ENCODE data around the gene CDH23. TPM values are rescaled to one million over a fixed set of nuclear protein-coding genes. Genes with fewer than 3 reads are reported as not detected.
"Not testable (repeated sequence)": the region's sequence is repeated elsewhere in the genome, so short reads cannot be mapped to it uniquely, and the experiment has no call there.

Gene CDH23
- total and polyA plus RNA-seq, 8 donors: 3.4 to 64.6 (median 9.9) TPM

DNA sequence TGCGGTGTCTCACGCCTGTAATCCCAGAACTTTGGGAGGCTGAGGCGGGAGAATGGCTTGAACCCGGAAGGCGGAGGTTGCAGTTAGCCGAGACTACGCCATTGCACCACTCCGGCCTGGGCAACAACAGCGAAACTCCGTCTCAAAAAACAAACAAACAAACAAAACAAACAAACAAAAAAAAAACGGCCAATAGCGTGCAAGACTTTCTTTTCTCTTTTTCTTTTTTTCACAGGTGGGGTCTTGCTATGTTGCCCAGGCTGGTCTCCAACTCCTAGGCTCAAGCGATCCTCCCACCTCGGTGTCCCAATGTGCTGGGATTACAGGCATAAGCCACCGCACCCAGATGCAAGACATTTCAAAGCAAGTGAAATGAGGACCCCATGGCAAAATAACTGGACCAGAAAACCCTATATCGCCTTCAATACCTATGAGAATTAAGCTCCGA is 452.8 kb downstream of the CDH23 start:
- Histone ChIP-seq H3K4me1 (peaks cover 17 to 40% (median 28%) of the 10 kb centered on the region in 3 donors), H3K36me3 (no peaks in the 10 kb centered on the region), H3K27ac (peak overlapping the region in 2 of 4 donors; percentile 98), H3K27me3 (no peaks in the 10 kb centered on the region), H3K9me3 (no peaks in the 10 kb centered on the region), H3K4me3 (peak overlapping the region in 2 of 4 donors; percentile 94 to 100)
- ATAC-seq: no peak
- DNase-seq: peak in 1 of 6 donors; percentile 18
- no peak for FAIRE-seq
- TF ChIP-seq, protein P1, sequence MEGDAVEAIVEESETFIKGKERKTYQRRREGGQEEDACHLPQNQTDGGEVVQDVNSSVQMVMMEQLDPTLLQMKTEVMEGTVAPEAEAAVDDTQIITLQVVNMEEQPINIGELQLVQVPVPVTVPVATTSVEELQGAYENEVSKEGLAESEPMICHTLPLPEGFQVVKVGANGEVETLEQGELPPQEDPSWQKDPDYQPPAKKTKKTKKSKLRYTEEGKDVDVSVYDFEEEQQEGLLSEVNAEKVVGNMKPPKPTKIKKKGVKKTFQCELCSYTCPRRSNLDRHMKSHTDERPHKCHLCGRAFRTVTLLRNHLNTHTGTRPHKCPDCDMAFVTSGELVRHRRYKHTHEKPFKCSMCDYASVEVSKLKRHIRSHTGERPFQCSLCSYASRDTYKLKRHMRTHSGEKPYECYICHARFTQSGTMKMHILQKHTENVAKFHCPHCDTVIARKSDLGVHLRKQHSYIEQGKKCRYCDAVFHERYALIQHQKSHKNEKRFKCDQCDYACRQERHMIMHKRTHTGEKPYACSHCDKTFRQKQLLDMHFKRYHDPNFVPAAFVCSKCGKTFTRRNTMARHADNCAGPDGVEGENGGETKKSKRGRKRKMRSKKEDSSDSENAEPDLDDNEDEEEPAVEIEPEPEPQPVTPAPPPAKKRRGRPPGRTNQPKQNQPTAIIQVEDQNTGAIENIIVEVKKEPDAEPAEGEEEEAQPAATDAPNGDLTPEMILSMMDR (IDR thresholded peaks at IDR 0.05): no peak
- intact Hi-C loops (cut with DNase I): no loop called here
- WGBS, 2 donors: 83 to 87% methylated on average over 17 of the region's 17 CpGs

DNA sequence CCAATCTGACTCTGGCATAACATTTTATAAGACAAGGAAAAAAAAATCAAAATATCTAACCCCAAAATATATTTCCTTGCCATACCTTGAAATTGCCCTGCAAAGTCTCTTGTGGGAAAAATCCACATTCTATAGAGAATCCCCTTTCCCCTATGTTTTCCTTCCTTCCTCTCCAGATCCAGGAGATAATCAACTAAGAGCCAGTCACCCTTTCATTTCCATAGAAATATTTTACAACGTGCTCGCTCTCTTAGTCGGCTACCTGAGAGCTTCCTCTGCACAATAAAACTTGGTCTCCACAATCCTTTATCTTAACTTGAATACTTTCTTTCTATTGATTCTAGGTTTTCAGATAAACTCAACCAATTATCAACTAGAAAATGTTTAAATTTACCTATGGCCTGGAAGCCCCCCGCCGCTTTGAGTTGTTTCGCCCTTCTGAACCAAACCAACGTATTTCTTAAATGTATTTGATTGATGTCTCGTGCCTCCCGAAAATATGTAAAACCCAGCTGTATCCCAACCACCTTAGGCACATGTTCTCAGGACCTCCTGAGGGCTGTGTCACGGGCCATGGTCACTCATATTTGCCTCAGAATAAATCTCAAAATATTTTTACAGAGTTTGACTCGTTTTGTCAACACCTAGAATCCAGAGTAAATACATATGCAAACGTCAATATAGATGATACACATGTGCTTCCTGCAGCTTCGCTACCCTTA is 453.5 kb downstream of the CDH23 start:
- WGBS, 2 donors: 1% methylated on average over 13 of the region's 13 CpGs
- DNase-seq (no peak), FAIRE-seq (no peak), ATAC-seq (no peak)
- peaks cover 15 to 40% (median 26%) of the 10 kb centered on the region in 3 donors for H3K4me1 ChIP-seq
- no peaks in the 10 kb centered on the region for H3K9me3 ChIP-seq
- no peaks in the 10 kb centered on the region for H3K36me3 ChIP-seq
- TF ChIP-seq, protein P1 (IDR thresholded peaks at IDR 0.05): no peak
- intact Hi-C loops (cut with DNase I): no loop called here
- peak overlapping the region; percentile 91 to 100 (median 94) for H3K4me3 ChIP-seq
- H3K27ac ChIP-seq: peak overlapping the region; percentile 91 to 98 (median 97)
- H3K27me3 ChIP-seq: no peaks in the 10 kb centered on the region

DNA sequence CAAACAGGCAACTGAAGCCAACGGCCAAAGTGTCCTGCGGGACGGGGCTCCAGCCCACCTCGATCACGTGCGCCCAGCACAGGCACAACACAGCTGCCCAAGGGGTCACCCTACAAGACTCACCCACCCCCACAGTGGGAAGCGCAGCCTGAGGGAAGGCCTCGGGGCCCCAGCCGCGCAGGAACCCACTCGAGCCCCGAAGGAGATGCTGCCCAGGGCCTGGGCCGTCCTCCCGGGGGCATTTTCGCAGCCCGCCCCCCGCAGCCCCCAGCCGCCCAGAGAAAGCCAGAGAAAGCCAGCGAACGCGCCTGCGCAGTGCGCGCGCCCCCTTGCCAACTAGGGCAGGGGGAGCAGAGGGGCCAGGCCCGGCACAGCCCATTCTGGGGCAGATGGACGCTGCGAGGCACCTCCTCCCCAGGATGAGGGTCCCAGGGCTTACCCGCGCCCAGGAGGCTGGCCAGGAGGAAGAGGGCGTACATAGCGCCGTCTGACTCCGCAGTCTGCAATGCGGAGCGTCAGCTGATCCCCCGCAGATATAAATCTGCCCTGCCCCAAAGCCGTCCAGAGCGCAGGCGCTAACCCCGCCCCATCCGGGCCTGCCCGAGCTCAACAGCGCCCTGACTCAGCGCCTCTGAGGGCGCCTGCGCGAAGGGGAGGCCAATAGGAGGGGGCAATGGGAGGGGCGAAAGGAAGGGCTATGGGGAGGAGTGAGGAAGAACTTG is 454.2 kb downstream of the CDH23 start, which contains the start of gene PSAP:
TSS of gene PSAP (minus strand) at position 509 of the 722 bp plus-strand sequence. CDS start at position 479, 30 bp downstream.
- DNase-seq (peak; percentile 99 to 100 (median 99)), FAIRE-seq (peak; percentile 95), ATAC-seq (peak; percentile 91 to 98 (median 98))
- peak within 1 kb of the TSS; percentile 91 to 100 (median 94) for H3K4me3 ChIP-seq
- no peaks in the 10 kb centered on the region for H3K9me3 ChIP-seq
- no peaks in the 10 kb centered on the region for H3K27me3 ChIP-seq
- TF ChIP-seq, protein P1 (IDR thresholded peaks at IDR 0.05): no peak
- WGBS, 2 donors: 0 to 1% methylated on average over 45 to 49 of the region's 49 CpGs
- peak within 1 kb of the TSS; percentile 91 to 98 (median 97) for H3K27ac ChIP-seq
- intact Hi-C loops (cut with DNase I): no loop called here
- H3K4me1 ChIP-seq: peaks cover 7 to 35% (median 19%) of the 10 kb centered on the region in 3 donors
- no peaks in the 10 kb centered on the region for H3K36me3 ChIP-seq

DNA sequence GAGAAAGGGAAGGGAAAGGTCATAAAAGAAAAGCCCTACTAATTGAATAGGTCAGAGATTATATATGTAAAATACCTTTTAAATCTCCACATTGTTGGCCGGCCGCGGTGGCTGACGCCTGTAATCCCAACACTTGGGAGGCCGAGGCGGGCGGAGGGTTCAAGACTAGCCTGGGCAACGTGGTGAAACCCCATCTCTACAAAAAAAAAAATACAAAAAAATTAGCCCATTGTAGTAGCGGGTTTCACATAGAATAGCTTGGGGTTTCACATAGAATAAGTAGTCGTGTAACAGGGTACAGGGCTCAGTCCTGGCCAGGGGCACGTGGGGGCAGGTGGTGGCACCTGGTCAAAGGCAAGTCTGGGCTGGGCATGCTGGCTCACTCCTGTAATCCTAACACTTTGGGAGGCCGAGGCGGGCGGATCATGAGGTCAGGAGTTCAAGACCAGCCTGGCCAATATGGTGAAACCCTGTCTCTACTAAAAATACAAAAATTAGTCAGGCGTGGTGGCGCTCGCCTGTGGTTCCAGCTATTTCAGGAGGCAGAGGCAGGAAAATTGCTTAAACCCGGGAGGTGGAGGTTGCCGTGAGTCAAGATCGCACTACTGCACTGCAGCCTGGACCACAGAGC is 454.9 kb downstream of the CDH23 start:
- Histone ChIP-seq H3K4me1 (peaks cover 3 to 29% (median 12%) of the 10 kb centered on the region in 3 donors), H3K4me3 (peak overlapping the region in 3 of 4 donors; percentile 94 to 100 (median 95)), H3K27ac (peak overlapping the region; percentile 91 to 98 (median 97))
- H3K36me3 ChIP-seq; H3K27me3 ChIP-seq; ATAC-seq; intact Hi-C loops (cut with DNase I); FAIRE-seq; H3K9me3 ChIP-seq: not testable (repeated sequence)
- DNase-seq: peak in 3 of 6 donors; percentile 39 to 64 (median 55)
- WGBS, 2 donors: 48 to 55% methylated on average over 20 of the region's 20 CpGs

DNA sequence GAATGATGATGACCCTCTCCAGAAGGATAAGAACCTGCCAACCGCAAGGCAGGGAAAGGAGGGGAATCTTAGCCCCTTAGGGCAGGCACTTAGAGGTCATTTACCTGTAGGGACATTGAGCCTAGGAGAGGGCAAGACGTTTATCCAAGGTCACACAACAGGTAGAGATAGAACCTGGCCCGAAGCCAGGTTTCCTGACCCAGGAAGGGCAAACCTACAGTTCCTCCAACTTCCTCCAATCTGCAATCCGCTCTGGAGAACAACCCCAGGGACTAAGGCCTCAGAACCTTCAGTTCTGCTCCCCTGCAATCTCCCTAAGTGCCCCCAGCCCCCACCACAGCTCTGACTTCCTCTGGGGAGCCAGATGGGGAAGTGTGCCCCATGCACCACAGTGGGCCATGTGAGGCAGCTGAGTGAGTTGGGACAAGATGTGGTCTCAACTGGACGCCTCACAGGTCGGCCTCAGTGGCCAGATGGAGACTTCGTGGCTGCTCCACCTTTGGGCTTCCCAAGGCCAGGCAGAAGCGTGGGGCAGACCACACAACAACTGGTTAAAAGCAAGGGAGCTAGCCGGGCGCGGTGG is 455.7 kb downstream of the CDH23 start:
- 82 to 89% methylated on average over 11 of the region's 11 CpGs for WGBS, 2 donors
- Histone ChIP-seq H3K4me3 (no peak overlapping the region), H3K27me3 (no peaks in the 10 kb centered on the region), H3K36me3 (no peaks in the 10 kb centered on the region), H3K9me3 (no peaks in the 10 kb centered on the region), H3K27ac (peak overlapping the region in 1 of 4 donors; percentile 98), H3K4me1 (peaks cover 3 to 23% (median 7%) of the 10 kb centered on the region in 3 donors)
- DNase-seq (peak in 4 of 6 donors; percentile 32 to 58 (median 52)), ATAC-seq (no peak), FAIRE-seq (no peak)
- TF ChIP-seq, protein P1 (IDR thresholded peaks at IDR 0.05): no peak
- intact Hi-C loops (cut with DNase I): no loop called here
